Brain microvascular endothelial cell (primary cell): ENCODE results near the gene LMO1.

Experiments used
- DNase-seq: peaks from one replicate; pipeline ENCODE4 v3.0.0-alpha.2; 2020
- H3K27ac ChIP-seq: fragments of 250-450 bp; sonication (Bioruptor Pico); 2 replicates; pipeline ENCODE4 v1.5.1; 2020; ENCODE audit warnings: mild to moderate bottlenecking, moderate library complexity
- H3K27me3 ChIP-seq: fragments of 250-450 bp; sonication (Bioruptor Pico); replicated peaks from 2 replicates; pipeline ENCODE4 v1.5.1; 2020; ENCODE audit warnings: mild to moderate bottlenecking
- H3K36me3 ChIP-seq: fragments of 250-450 bp; sonication (Bioruptor Pico); replicated peaks from 2 replicates; pipeline ENCODE4 v1.5.1; 2020; ENCODE audit warnings: mild to moderate bottlenecking
- H3K4me3 ChIP-seq: 2 replicates; pipeline ENCODE4 v1.5.1; 2011; ENCODE audit warnings: low read depth, mild to moderate bottlenecking, control low read depth, low read length, moderate library complexity
- in situ Hi-C: cut with HindIII; loops from 2 replicates; pipeline ENCODE4 v1.10.0; 2017; ENCODE audit warnings: low sequenced_read_pairs, low pct_ligation_motif_present
- TF ChIP-seq, protein P1 (sequence below): IDR thresholded peaks from 2 replicates; pipeline ENCODE4 v1.5.1; 2011; ENCODE audit warnings: low read depth, mild to moderate bottlenecking, moderate library complexity, low read length, control low read depth, inconsistent platforms; ENCODE audit errors: missing control alignments

LMO1 gene

DNA sequence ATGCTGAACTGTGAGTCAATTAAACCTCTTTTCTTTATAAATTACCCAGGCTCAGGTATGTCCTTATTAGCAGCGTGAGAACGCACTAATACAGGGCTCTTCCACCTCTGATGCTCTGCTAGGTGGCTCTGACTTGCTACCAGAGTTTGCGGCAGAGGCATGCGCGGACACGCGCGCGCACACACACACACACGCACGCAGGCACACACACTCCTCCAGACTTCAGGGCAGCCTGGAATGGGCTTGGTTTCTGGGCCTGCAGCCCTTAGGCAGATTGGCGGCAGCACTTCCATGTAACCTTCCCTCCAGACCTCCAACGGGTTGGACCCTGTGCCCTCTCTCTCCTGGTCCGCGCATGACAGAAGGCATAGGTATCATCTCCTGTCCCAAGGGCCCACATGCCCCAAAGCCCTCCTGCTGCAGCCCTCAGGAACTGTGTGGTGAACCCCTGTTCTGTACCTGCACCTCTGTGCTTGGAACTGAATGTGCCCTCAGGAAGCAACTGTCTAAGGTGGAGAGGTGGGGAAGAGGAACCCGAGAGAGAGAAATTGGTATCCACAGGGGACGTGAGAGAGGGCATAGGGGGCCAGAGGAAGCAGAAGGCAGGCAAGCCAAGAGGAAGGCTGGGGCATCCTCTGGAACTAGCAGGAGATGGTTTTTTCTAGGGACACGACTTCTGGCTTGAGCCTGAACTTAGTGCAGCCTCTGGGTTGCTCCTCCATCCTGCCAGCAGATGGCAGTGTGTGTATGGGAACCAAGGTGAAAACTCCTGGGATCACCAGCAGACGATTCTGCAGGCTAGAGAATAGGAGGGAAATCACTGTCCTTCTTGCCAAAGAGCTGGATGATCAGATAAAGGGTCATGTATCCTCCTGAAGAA is 71.4 kb downstream of the LMO1 start:
- DNase-seq: peak; percentile 69
- TF ChIP-seq, protein P1, sequence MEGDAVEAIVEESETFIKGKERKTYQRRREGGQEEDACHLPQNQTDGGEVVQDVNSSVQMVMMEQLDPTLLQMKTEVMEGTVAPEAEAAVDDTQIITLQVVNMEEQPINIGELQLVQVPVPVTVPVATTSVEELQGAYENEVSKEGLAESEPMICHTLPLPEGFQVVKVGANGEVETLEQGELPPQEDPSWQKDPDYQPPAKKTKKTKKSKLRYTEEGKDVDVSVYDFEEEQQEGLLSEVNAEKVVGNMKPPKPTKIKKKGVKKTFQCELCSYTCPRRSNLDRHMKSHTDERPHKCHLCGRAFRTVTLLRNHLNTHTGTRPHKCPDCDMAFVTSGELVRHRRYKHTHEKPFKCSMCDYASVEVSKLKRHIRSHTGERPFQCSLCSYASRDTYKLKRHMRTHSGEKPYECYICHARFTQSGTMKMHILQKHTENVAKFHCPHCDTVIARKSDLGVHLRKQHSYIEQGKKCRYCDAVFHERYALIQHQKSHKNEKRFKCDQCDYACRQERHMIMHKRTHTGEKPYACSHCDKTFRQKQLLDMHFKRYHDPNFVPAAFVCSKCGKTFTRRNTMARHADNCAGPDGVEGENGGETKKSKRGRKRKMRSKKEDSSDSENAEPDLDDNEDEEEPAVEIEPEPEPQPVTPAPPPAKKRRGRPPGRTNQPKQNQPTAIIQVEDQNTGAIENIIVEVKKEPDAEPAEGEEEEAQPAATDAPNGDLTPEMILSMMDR: peak; percentile 96
- no peak overlapping the region for H3K27ac ChIP-seq
- H3K27me3 ChIP-seq: peaks cover 2% of the 10 kb centered on the region
- in situ Hi-C loops: no loop called here
- no peaks in the 10 kb centered on the region for H3K36me3 ChIP-seq
- H3K4me3 ChIP-seq: no peak overlapping the region

DNA sequence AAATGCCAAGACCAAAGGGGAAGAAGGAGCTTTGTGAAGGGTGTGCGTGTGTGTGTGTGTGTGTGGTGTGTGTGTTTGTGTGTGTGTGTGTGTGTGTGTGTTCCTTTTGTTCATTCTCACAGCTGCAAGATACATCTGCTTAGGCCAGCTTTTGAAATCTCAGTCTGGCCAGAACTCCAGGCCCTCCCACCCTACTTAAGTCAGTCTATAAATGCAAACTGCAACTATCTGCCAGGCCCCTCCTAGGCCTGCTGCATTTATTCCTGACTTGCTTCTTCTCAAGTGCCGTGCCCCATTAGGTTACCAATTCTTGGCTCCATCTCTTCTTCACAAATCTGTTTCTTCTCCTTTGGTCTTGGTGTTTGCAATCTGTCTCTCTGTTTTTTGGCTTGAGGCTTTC is 73.2 kb downstream of the LMO1 start:
- Histone ChIP-seq H3K27me3 (peaks cover 2% of the 10 kb centered on the region), H3K27ac (no peak overlapping the region), H3K4me3 (no peak overlapping the region), H3K36me3 (no peaks in the 10 kb centered on the region)
- in situ Hi-C loops: no loop called here
- TF ChIP-seq, protein P1: no peak
- no peak for DNase-seq

DNA sequence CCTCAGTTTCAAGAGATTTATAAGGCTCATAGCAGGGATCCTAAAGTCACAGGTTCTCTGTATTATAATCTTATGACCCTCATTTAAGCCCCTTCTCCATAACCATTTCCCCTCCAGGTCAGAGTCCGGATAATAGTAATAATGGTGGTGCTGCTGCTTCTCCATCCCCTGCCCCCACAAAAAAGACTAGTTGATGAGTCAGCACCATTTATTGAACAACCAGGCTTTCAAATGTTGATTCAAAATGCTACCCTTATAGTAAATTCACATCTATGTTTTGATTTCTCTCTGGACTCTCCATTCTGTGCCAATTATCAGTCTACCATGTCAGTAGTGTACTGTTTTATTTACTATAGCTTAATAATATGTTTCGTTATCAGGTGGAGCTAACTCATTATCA is 77.2 kb downstream of the LMO1 start:
- no peak overlapping the region for H3K4me3 ChIP-seq
- H3K27ac ChIP-seq: no peak overlapping the region
- no peak for DNase-seq
- H3K36me3 ChIP-seq: no peaks in the 10 kb centered on the region
- TF ChIP-seq, protein P1: no peak
- no peaks in the 10 kb centered on the region for H3K27me3 ChIP-seq
- in situ Hi-C loops: no loop called here

DNA sequence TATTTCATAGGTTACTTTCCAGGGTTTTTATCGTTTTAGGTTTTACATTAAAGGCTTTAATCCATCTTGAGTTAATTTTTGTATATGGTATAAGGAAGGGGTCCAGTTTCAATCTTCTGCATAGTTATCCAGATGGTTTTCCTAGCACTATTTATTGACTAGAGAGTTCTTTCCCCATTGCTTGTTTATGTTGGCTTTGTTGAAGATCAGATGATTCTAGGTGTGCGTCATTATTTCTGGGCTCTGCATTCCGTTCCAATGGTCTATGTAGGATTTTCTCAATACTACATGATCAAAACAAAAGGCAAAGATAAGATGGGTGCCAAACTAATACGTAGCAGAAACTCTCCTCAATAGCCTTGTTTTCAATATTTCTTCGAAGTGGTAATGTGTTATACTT is 80.6 kb downstream of the LMO1 start:
- H3K4me3 ChIP-seq: no peak overlapping the region
- no peaks in the 10 kb centered on the region for H3K27me3 ChIP-seq
- H3K27ac ChIP-seq: no peak overlapping the region
- TF ChIP-seq, protein P1: no peak
- DNase-seq: no peak
- no peaks in the 10 kb centered on the region for H3K36me3 ChIP-seq
- in situ Hi-C loops: no loop called here

DNA sequence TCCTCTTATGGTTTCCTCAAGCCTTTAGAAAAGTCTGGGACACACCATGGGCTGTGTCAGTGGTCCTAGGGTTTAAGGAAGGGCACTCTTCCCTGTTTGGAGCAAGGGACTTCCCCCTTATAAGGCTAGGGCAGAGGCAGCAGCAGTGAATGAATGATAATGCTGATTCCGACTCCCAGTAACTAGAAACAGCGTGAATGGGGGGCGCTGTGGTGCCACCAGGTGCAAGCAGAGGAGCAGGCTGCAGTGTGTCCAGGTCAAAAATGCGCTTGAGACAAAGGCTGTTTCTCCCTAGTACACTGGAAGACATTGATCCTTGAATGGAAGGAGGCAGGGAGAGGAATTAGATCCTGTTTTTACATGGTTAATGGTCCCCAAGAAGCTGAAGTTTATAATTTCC is 83.2 kb downstream of the LMO1 start:
- no peak for DNase-seq
- no peaks in the 10 kb centered on the region for H3K36me3 ChIP-seq
- no peak overlapping the region for H3K4me3 ChIP-seq
- TF ChIP-seq, protein P1: no peak
- in situ Hi-C loops: no loop called here
- H3K27ac ChIP-seq: no peak overlapping the region
- no peaks in the 10 kb centered on the region for H3K27me3 ChIP-seq

DNA sequence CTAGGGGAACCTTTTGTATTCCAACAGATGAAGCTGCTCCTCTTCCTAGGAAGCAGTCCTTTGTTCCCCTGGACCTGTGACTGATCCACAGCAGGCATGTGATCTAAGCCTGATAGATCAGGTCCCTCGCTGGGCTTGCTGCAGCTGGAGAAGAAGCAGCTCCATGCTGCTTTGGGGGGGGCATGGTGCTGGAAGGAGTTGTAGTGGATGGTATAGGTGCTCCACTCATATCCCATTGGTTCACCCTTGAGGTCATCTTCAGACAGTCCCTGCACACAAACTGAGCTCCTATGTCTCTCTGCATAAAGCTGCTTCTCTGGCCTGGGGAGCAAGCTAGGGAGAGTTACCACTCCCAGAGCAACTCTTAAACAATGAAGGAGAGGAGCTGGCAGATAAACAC is 85.4 kb downstream of the LMO1 start:
- DNase-seq: no peak
- Histone ChIP-seq H3K36me3 (no peaks in the 10 kb centered on the region), H3K4me3 (no peak overlapping the region), H3K27me3 (no peaks in the 10 kb centered on the region), H3K27ac (no peak overlapping the region)
- TF ChIP-seq, protein P1: no peak
- in situ Hi-C loops: no loop called here
